ENCODE data around the gene ANXA10.

GRCh38 chr4:168134651-168135050 is 42.3 kb downstream of the ANXA10 start:
- TF ChIP-seq CTCF (IDR thresholded peaks at IDR 0.05; ENCODE audit: low read length) = no peak
- TF ChIP-seq EZH2 (IDR thresholded peaks at IDR 0.05; ENCODE audit: borderline replicate concordance, low read length) = no peak

Data from OCI-LY1 (cell line).